Neural cell (in vitro differentiated cells): ENCODE results near the gene SAA1.

Experiments
- CTCF ChIP-seq: fragments of 450-650 bp; IDR thresholded peaks from 2 replicates; pipeline ENCODE4 v1.5.1; 2014; ENCODE audit warnings: antibody characterized with exemption, mild to moderate bottlenecking, moderate library complexity; ENCODE audit not compliant: poor library complexity, severe bottlenecking
- EP300 ChIP-seq: fragments of 450-650 bp; conservative IDR thresholded peaks from 2 replicates; pipeline ENCODE4 v1.6.1; 2014; ENCODE audit warnings: antibody characterized with exemption, mild to moderate bottlenecking, moderate library complexity; ENCODE audit not compliant: poor library complexity, severe bottlenecking
- EZH2 ChIP-seq: fragments of 200-600, 300-800 bp; shearing (Covaris generic), sonication (generic); IDR thresholded peaks from 2 replicates; pipeline ENCODE4 v1.6.1; 2014; ENCODE audit warnings: antibody characterized with exemption, low read length, borderline replicate concordance, mild to moderate bottlenecking; ENCODE audit not compliant: insufficient read depth, poor library complexity, severe bottlenecking
- POLR2AphosphoS5 ChIP-seq: IDR thresholded peaks from 2 replicates; pipeline ENCODE4 v1.6.1; 2012
- RAD21 ChIP-seq: fragments of 450-650 bp; conservative IDR thresholded peaks from 2 replicates; pipeline ENCODE4 v1.6.1; 2014; ENCODE audit warnings: antibody characterized with exemption, mild to moderate bottlenecking, moderate library complexity
- REST ChIP-seq: IDR thresholded peaks from 2 replicates; pipeline ENCODE4 v1.6.1; 2012; ENCODE audit warnings: borderline replicate concordance
- SMC3 ChIP-seq: fragments of 450-650 bp; conservative IDR thresholded peaks from 2 replicates; pipeline ENCODE4 v1.6.1; 2014; ENCODE audit warnings: antibody characterized with exemption, mild to moderate bottlenecking, moderate library complexity; ENCODE audit not compliant: poor library complexity
- TAF1 ChIP-seq: IDR thresholded peaks from 2 replicates; pipeline ENCODE4 v1.6.1; 2012; ENCODE audit warnings: low read depth

GRCh38 chr11:18239655-18240054, 26.4 kb upstream of the SAA1 start:
- no peak for TF ChIP-seq EZH2
- no peak for TF ChIP-seq CTCF
- no peak for TF ChIP-seq POLR2AphosphoS5
- no peak for TF ChIP-seq EP300
- no peak for TF ChIP-seq TAF1
- no peak for TF ChIP-seq SMC3
- no peak for TF ChIP-seq RAD21
- TF ChIP-seq REST = no peak
